Activated T-helper 2 cell treated with anti-CD3 and anti-CD28 coated beads, Interferon-gamma antibody, Interleukin-2, Interleukin-4, amounts not matched to agents 10 μg/mL and 5 μg/mL and 100 μg/mL, durations not matched to agents 14 hours and 24 hours and 36 hours (primary cell): ENCODE measurements around the gene SLC4A3. TPM values are rescaled to one million over a fixed set of nuclear protein-coding genes. Genes with fewer than 3 reads are reported as not detected.

Experiments
- DNase-seq: peaks from one replicate; pipeline ENCODE4 v3.0.0; 2021; ENCODE audit warnings: low spot score
- H3K27ac Mint-ChIP-seq: one replicate; pipeline ENCODE4 v1.8.0; 2021; ENCODE audit warnings: mixed read lengths
- H3K27me3 Mint-ChIP-seq: one replicate; pipeline ENCODE4 v1.8.0; 2021; ENCODE audit warnings: low read depth, mixed read lengths
- H3K36me3 Mint-ChIP-seq: one replicate; pipeline ENCODE4 v1.8.0; 2021; ENCODE audit warnings: low read depth, mixed read lengths
- H3K4me1 Mint-ChIP-seq: one replicate; pipeline ENCODE4 v1.8.0; 2021; ENCODE audit warnings: low read depth, mixed read lengths
- H3K4me3 Mint-ChIP-seq: one replicate; pipeline ENCODE4 v1.8.0; 2021; ENCODE audit warnings: low read depth, mild to moderate bottlenecking, moderate library complexity, mixed read lengths
- H3K9me3 Mint-ChIP-seq: one replicate; pipeline ENCODE4 v1.8.0; 2021; ENCODE audit warnings: mixed read lengths
- intact Hi-C: fragments of 100-400 bp; cut with micrococcal nuclease; formaldehyde crosslinking; loops from one replicate; pipeline ENCODE4 v1.15.1; 2023
- total RNA-seq: library from RNA; stranded (reverse); gene quantifications from 2 replicates; pipeline ENCODE4 v1.2.3, GENCODE V29; 2022

SLC4A3 gene
- total RNA-seq, 1 donor from 2014 or later, result 0.14 TPM

GRCh38 chr2:219688560-219689445 lies 61.4 kb downstream of the SLC4A3 start:
- no peak for DNase-seq
- Mint-ChIP-seq H3K9me3 (no peaks in the 10 kb centered on the region), H3K27ac (no peak overlapping the region), H3K4me1 (peaks cover 7% of the 10 kb centered on the region), H3K36me3 (no peaks in the 10 kb centered on the region), H3K27me3 (peaks cover 20% of the 10 kb centered on the region), H3K4me3 (no peak overlapping the region)
- intact Hi-C loops, result loop anchor here (1.0 to 2.0 kb wide), 2 partner anchors 46 to 148 kb away; no protein-coding TSS in a partner anchor

GRCh38 chr2:219689676-219690628 lies 62.5 kb downstream of the SLC4A3 start:
- H3K27ac Mint-ChIP-seq, result no peak overlapping the region
- peak; percentile 11 for DNase-seq
- no peak overlapping the region for H3K4me3 Mint-ChIP-seq
- no peaks in the 10 kb centered on the region for H3K36me3 Mint-ChIP-seq
- H3K27me3 Mint-ChIP-seq, result peaks cover 10% of the 10 kb centered on the region
- H3K4me1 Mint-ChIP-seq, result peaks cover 5% of the 10 kb centered on the region
- no peaks in the 10 kb centered on the region for H3K9me3 Mint-ChIP-seq
- intact Hi-C loops, result loop anchor here (1.0 to 2.0 kb wide), 2 partner anchors 47 to 149 kb away; no protein-coding TSS in a partner anchor

- Mint-ChIP-seq H3K36me3 (no peaks in the 10 kb centered on the region), H3K9me3 (no peaks in the 10 kb centered on the region), H3K27me3 (peaks cover 14% of the 10 kb centered on the region), H3K4me3 (no peak overlapping the region), H3K27ac (no peak overlapping the region), H3K4me1 (peaks cover 1% of the 10 kb centered on the region)
- intact Hi-C loops, result no loop called here
- no peak for DNase-seq
These were observed 64.1 kb downstream of the SLC4A3 start for GRCh38 chr2:219691571-219691970.

Other genes with a start within 250 kb of the SLC4A3 start
- 117 and 120 TPM in 2 replicates for gene DNPEP, start 239.7 kb upstream of the SLC4A3 start, total RNA-seq
- gene DES, start 209.3 kb upstream of the SLC4A3 start, total RNA-seq, result not detected in 2 replicates
- gene SPEG, start 192.8 kb upstream of the SLC4A3 start, total RNA-seq, result not detected in 2 replicates
- gene GMPPA, start 128.7 kb upstream of the SLC4A3 start, total RNA-seq, result 52.0 and 52.9 TPM in 2 replicates
- gene ASIC4, start 113.1 kb upstream of the SLC4A3 start, total RNA-seq, result not detected in 2 replicates
- 40.2 and 41.9 TPM in 2 replicates for gene CHPF, start 83.8 kb upstream of the SLC4A3 start, total RNA-seq
- gene TMEM198, start 83.6 kb upstream of the SLC4A3 start, total RNA-seq, result 3.8 and 4.9 TPM in 2 replicates
- gene OBSL1, start 56.1 kb upstream of the SLC4A3 start, total RNA-seq, result 0.37 and 0.59 TPM in 2 replicates
- not detected in 2 replicates for gene INHA, start 55.3 kb upstream of the SLC4A3 start, total RNA-seq
- gene STK11IP, start 29.8 kb upstream of the SLC4A3 start, total RNA-seq, result 32.5 and 38.1 TPM in 2 replicates